GM12878 (cell line): ENCODE results near the gene CADM2. TPM values are rescaled to one million over a fixed set of nuclear protein-coding genes. Genes with fewer than 3 reads are reported as not detected.

Experiments used
- ATAC-seq: fragments of 200-7000 bp; cut with Tn5 transposase; 3 replicates; pipeline ENCODE4 v1.9.1; 2020; ENCODE audit warnings: mild to moderate bottlenecking, moderate library complexity
- BruUV-seq: library from RNA; stranded (reverse); fragments of 400-500 nt; replicated peaks from 2 replicates; lab custom pipeline; 2021; lab: Mats Ljungman, UMichigan
- CTCF ChIA-PET: fragments of 300-600 bp; sonication (Branson Sonifier 250); formaldehyde crosslinking; extraction: SDS; loops from one replicate; lab custom pipeline; 2021; ENCODE audit warnings: inconsistent platforms; lab: Yijun Ruan, JAX
- POLR2A ChIA-PET: fragments of 350-600 bp; formaldehyde crosslinking; extraction: SDS; loops from one replicate; lab custom pipeline; 2021; ENCODE audit warnings: inconsistent platforms; lab: Charles Lee
- RAD21 ChIA-PET: fragments of 300-600 bp; sonication (Branson Sonifier 250); formaldehyde crosslinking; loops from one replicate; lab custom pipeline; 2023; ENCODE audit warnings: antibody characterized with exemption; ENCODE audit not compliant: unreplicated experiment; lab: Charles Lee
- SMC1A ChIA-PET: fragments of 300-600 bp; sonication (Branson Sonifier 250); formaldehyde crosslinking; loops from one replicate; lab custom pipeline; 2023; ENCODE audit not compliant: unreplicated experiment, uncharacterized antibody; lab: Charles Lee
- DNase-seq: peaks from one replicate; pipeline ENCODE4 v3.0.0-alpha.2; 2011; ENCODE audit warnings: low read depth, low spot score
- FAIRE-seq: peaks from 3 replicates; lab custom pipeline; 2011; peaks lifted over from hg19 to GRCh38; lab: Jason Lieb, UNC
- H2AFZ ChIP-seq: 2 replicates; pipeline ENCODE4 v1.6.0; 2011; ENCODE audit warnings: low read depth, low read length, control low read depth; ENCODE audit not compliant: control insufficient read depth
- H3K27ac ChIP-seq: 2 replicates; pipeline ENCODE4 v1.5.1; 2011; ENCODE audit warnings: control low read depth; ENCODE audit not compliant: control insufficient read depth, insufficient read depth
- H3K27me3 ChIP-seq, 2 experiments: replicated peaks in 1 of 2; 2 replicates each; pipeline versions ENCODE4 v1.6.0 to v1.6.1; 2011; ENCODE audit warnings: low read length in 1 of 2; ENCODE audit not compliant: control insufficient read depth in 2 of 2, insufficient read depth in 2 of 2
- H3K36me3 ChIP-seq, 2 experiments: 2 replicates each; pipeline ENCODE4 v1.5.1; 2011; ENCODE audit warnings: low read length in 1 of 2; ENCODE audit not compliant: control insufficient read depth in 2 of 2, insufficient read depth in 2 of 2
- H3K4me1 ChIP-seq: 2 replicates; pipeline ENCODE4 v1.6.1; 2011; ENCODE audit warnings: mild to moderate bottlenecking, low read length, moderate library complexity, mixed read lengths; ENCODE audit not compliant: control insufficient read depth, insufficient read depth
- H3K4me2 ChIP-seq: 2 replicates; pipeline ENCODE4 v1.6.0; 2011; ENCODE audit warnings: control low read depth; ENCODE audit not compliant: control insufficient read depth, insufficient read depth
- H3K4me3 ChIP-seq: fragments of 200-600 bp; sonication (generic); 2 replicates; pipeline ENCODE4 v1.5.1; 2016
- H3K79me2 ChIP-seq: 2 replicates; pipeline ENCODE4 v1.6.0; 2011; ENCODE audit warnings: low read length; ENCODE audit not compliant: control insufficient read depth, insufficient read depth
- H3K9ac ChIP-seq: 2 replicates; pipeline ENCODE4 v1.8.0; 2011; ENCODE audit warnings: low read length, control low read depth, mixed read lengths; ENCODE audit not compliant: control insufficient read depth, insufficient read depth
- H3K9me3 ChIP-seq: replicated peaks from 3 replicates; pipeline ENCODE4 v1.5.1; 2011; ENCODE audit warnings: mild to moderate bottlenecking, low read length; ENCODE audit not compliant: control insufficient read depth, insufficient read depth
- H4K20me1 ChIP-seq: 2 replicates; pipeline ENCODE4 v1.6.0; 2011; ENCODE audit not compliant: control insufficient read depth, insufficient read depth
- BRCA1 ChIP-seq: IDR thresholded peaks from 2 replicates; pipeline ENCODE4 v1.6.1; 2011; ENCODE audit warnings: low read depth, low read length, improper control_type of control experiment
- EZH2 ChIP-seq: IDR thresholded peaks from 2 replicates; pipeline ENCODE4 v1.6.1; 2012; ENCODE audit warnings: low read depth, mild to moderate bottlenecking, control low read depth, inconsistent platforms, low read length, borderline replicate concordance; ENCODE audit not compliant: control insufficient read depth
- MLLT1 ChIP-seq: fragments of 450-650 bp; IDR thresholded peaks from 2 replicates; pipeline ENCODE4 v1.6.1; 2016; ENCODE audit warnings: mild to moderate bottlenecking
- NR2F1 ChIP-seq: fragments of 450-650 bp; conservative IDR thresholded peaks from 2 replicates; pipeline ENCODE4 v1.6.1; 2017; ENCODE audit warnings: mild to moderate bottlenecking
- REST ChIP-seq: IDR thresholded peaks from 2 replicates; pipeline ENCODE4 v1.6.1; 2012; ENCODE audit warnings: mild to moderate bottlenecking, low read depth, low read length
- SKIL ChIP-seq: fragments of 450-650 bp; IDR thresholded peaks from 2 replicates; pipeline ENCODE4 v1.6.1; 2017; ENCODE audit warnings: mild to moderate bottlenecking, low read depth, inconsistent platforms; ENCODE audit not compliant: poor library complexity, severe bottlenecking
- SPI1 ChIP-seq: IDR thresholded peaks from 2 replicates; pipeline ENCODE4 v1.6.1; 2011; ENCODE audit warnings: low read depth, mild to moderate bottlenecking, low read length, moderate library complexity, borderline replicate concordance; ENCODE audit not compliant: insufficient read depth
- SREBF1 ChIP-seq: IDR thresholded peaks from 2 replicates; pipeline ENCODE4 v1.6.1; 2012; ENCODE audit warnings: mild to moderate bottlenecking, low read length
- STAT3 ChIP-seq: IDR thresholded peaks from 2 replicates; pipeline ENCODE4 v1.6.1; 2011; ENCODE audit warnings: low read depth, low read length, improper control_type of control experiment
- ZNF687 ChIP-seq: fragments of 450-650 bp; IDR thresholded peaks from 2 replicates; pipeline ENCODE4 v1.6.1; 2017; ENCODE audit warnings: mild to moderate bottlenecking, moderate library complexity
- WGBS: methylation state at CpG from one replicate; pipeline ENCODE4 v1.1.6; 2016; ENCODE audit warnings: low lambda C conversion rate; ENCODE audit not compliant: insufficient replicate concordance, insufficient coverage; ENCODE audit errors: missing lambda C conversion rate; 5-methylcytosine and 5-hydroxymethylcytosine counted together
- in situ Hi-C: fragments of 300-500 bp; cut with MboI; formaldehyde crosslinking; loops from 9 replicates; pipeline ENCODE4 v1.14.3; 2018; ENCODE audit warnings: mixed read lengths
- intact Hi-C: fragments of 100-400 bp; cut with micrococcal nuclease; formaldehyde crosslinking; loops from one replicate; pipeline ENCODE4 v1.14.2; 2022; ENCODE audit not compliant: unreplicated experiment
- polyA plus RNA-seq, 11 experiments: library from polyadenylated mRNA; depleted of rRNA in 4 of 11; unstranded in 6 of 11; stranded (reverse) in 5 of 11; fragments of >200 nt; fragmentation: Nextera tagmentation in 4 of 11; fragmentation: Illumina TruSeq in 1 of 11; extraction: Ambion mirVana in 4 of 11; extraction: Trizol in 1 of 11; gene quantifications; 1 replicate in 1 of 11; 2 replicates in 10 of 11; pipeline versions ENCODE4 v1.2.1 to v1.2.3, GENCODE V29; 2011 to 2016; ENCODE audit warnings: inconsistent platforms in 2 of 11, missing spikeins in 2 of 11, low read depth in 1 of 11
- total RNA-seq, 4 experiments: library from RNA; depleted of rRNA in 3 of 4; stranded (reverse); fragments of >200 nt in 3 of 4; fragmentation: Illumina TruSeq in 1 of 4; extraction: Trizol in 1 of 4; gene quantifications; 2 replicates each; pipeline versions ENCODE4 v1.2.1 to v1.2.3, GENCODE V29; 2013 to 2021

The CADM2 gene
- total and polyA plus RNA-seq, 10 of the 15 experiments (the other 5 are each of a cell fraction or from before 2014, with no cell fraction given) = 0.13 TPM; not detected in 9

GRCh38 chr3:85171976-85172375, 213.2 kb downstream of the CADM2 start:
- no peaks in the 10 kb centered on the region for H3K4me1 ChIP-seq
- ChIA-PET RAD21 (no interaction called here), SMC1A (interaction anchor here (0.6 kb wide), 1 partner anchor 708 kb away, joined by 3 read pairs; no protein-coding TSS in a partner anchor)
- TF ChIP-seq BRCA1 (no peak), REST (no peak), MLLT1 (no peak), SPI1 (no peak), STAT3 (no peak), SKIL (no peak), NR2F1 (no peak), ZNF687 (no peak), SREBF1 (no peak), EZH2 (no peak)

More at GRCh38 chr3:85171976-85172375, 213.2 kb downstream of the CADM2 start:
- no peak overlapping the region for H3K27ac ChIP-seq
- H3K4me2 ChIP-seq = no peak overlapping the region
- in situ Hi-C loops (no loop called here), intact Hi-C loops (no loop called here)
- ATAC-seq (peak; percentile 34; the same call in 2 of the 3 replicates), DNase-seq (no peak), FAIRE-seq (no peak)
- H4K20me1 ChIP-seq = no peaks in the 10 kb centered on the region
- 11% methylated on average over 1 of the region's 1 CpG for WGBS
- H3K4me3 ChIP-seq = no peak overlapping the region
- H3K27me3 ChIP-seq = no peaks in the 10 kb centered on the region
- no peaks in the 10 kb centered on the region for H3K79me2 ChIP-seq
- H3K9ac ChIP-seq = no peak overlapping the region
- no peaks in the 10 kb centered on the region for H3K36me3 ChIP-seq
- BruUV-seq = no TSS peak
- ChIA-PET CTCF (interaction anchor here (1.2 kb wide), 1 partner anchor 36 kb away, joined by 3 read pairs; no protein-coding TSS in a partner anchor), POLR2A (no interaction called here)
- no peak overlapping the region for H2AFZ ChIP-seq
- H3K9me3 ChIP-seq = no peaks in the 10 kb centered on the region
